C4-2B (cell line): Measurements from ENCODE around the gene IFT52.

Source experiments
- ZFX ChIP-seq: fragments of 450-650 bp; IDR thresholded peaks from 2 replicates; pipeline ENCODE4 v1.6.1; 2017
- TF ChIP-seq, protein P1 (sequence below): fragments of 450-650 bp; conservative IDR thresholded peaks from 2 replicates; pipeline ENCODE4 v1.5.1; 2017; ENCODE audit warnings: mild to moderate bottlenecking

DNA sequence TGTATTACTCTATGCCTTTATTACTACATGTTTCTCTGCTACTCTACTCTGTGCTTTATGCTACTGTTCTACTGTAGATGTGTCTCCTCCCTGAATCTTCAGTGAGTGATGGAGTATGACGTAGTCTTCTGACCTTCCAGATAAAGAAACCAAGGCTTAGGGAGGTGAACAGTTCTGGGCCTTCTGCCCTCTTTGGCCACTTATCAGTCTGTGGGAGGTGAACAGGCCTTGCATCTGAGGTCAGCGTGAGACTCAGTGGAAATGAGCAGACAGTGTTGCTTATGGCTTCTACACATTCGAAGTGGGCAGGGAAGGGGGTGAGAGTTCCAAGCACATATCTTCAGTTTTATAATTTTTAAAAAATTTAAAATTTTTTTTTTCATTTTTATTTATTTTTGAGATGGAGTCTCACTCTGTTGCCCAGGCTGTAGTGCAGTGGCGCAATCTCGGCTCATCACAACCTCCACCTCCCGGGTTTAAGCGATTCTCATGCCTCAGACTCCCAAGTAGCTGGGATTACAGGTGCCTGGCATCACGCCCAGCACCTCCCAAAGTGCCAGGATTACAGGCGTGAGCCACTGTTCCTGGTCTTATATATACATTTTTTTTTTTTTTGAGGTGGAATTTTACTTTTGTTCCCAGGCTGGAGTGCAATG, 100.3 kb downstream of the IFT52 start:
- TF ChIP-seq, protein P1, sequence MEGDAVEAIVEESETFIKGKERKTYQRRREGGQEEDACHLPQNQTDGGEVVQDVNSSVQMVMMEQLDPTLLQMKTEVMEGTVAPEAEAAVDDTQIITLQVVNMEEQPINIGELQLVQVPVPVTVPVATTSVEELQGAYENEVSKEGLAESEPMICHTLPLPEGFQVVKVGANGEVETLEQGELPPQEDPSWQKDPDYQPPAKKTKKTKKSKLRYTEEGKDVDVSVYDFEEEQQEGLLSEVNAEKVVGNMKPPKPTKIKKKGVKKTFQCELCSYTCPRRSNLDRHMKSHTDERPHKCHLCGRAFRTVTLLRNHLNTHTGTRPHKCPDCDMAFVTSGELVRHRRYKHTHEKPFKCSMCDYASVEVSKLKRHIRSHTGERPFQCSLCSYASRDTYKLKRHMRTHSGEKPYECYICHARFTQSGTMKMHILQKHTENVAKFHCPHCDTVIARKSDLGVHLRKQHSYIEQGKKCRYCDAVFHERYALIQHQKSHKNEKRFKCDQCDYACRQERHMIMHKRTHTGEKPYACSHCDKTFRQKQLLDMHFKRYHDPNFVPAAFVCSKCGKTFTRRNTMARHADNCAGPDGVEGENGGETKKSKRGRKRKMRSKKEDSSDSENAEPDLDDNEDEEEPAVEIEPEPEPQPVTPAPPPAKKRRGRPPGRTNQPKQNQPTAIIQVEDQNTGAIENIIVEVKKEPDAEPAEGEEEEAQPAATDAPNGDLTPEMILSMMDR = no peak
- TF ChIP-seq ZFX = no peak
